Upper lobe of left lung (tissue), 4 donors: ENCODE results near the gene TPR.

Experiments used
- CTCF ChIP-seq, 6 experiments: fragments of 450-650 bp in 4 of 6; fragments of 200-600 bp in 2 of 6; sonication (generic) in 2 of 6; IDR thresholded peaks; one replicate each; pipeline ENCODE4 v1.5.1; 2016 to 2019; ENCODE audit warnings: antibody characterized with exemption in 6 of 6
- POLR2AphosphoS5 ChIP-seq, 2 donors: sonication (generic); formaldehyde crosslinking; IDR thresholded peaks; one replicate each; pipeline ENCODE4 v1.5.1; 2017; ENCODE audit warnings: antibody characterized with exemption in 2 of 2

- TF ChIP-seq POLR2AphosphoS5 (IDR thresholded peaks at IDR 0.05) (no peak), CTCF (IDR thresholded peaks at IDR 0.05) (no peak)
Observed at GRCh38 chr1:186409091-186409490, 34.0 kb upstream of the TPR start.
